MCF 10A (cell line): ENCODE results near the gene SERPINA12. TPM values are rescaled to one million over a fixed set of nuclear protein-coding genes. Genes with fewer than 3 reads are reported as not detected.

ENCODE experiments used
- BruUV-seq: library from RNA; stranded (reverse); fragments of 400-500 nt; replicated peaks from 2 replicates; lab custom pipeline; 2021; lab: Mats Ljungman, UMichigan
- CTCF ChIA-PET: fragments of 300-600 bp; sonication (Branson Sonifier 250); formaldehyde crosslinking; extraction: SDS; loops from one replicate; lab custom pipeline; 2021; ENCODE audit warnings: antibody characterized with exemption, inconsistent platforms; lab: Yijun Ruan, JAX
- POLR2A ChIA-PET: fragments of 300-600, 350-650 bp; sonication (Branson Sonifier 250); formaldehyde crosslinking; extraction: SDS; loops from one replicate; lab custom pipeline; 2020; ENCODE audit warnings: antibody characterized with exemption, inconsistent platforms; lab: Yijun Ruan, JAX
- DNase-seq: peaks from one replicate; pipeline ENCODE4 v3.0.0-alpha.2; 2018; ENCODE audit not compliant: unreplicated experiment
- H3K27ac Mint-ChIP-seq: one replicate; pipeline ENCODE4 v1.8.0; 2022; ENCODE audit warnings: mild to moderate bottlenecking, low read depth, mixed read lengths; ENCODE audit not compliant: unreplicated experiment
- H3K27me3 Mint-ChIP-seq: one replicate; pipeline ENCODE4 v1.8.0; 2022; ENCODE audit warnings: mixed read lengths; ENCODE audit not compliant: insufficient read depth, unreplicated experiment
- H3K36me3 Mint-ChIP-seq: one replicate; pipeline ENCODE4 v1.8.0; 2022; ENCODE audit warnings: mild to moderate bottlenecking, moderate library complexity, mixed read lengths; ENCODE audit not compliant: insufficient read depth, unreplicated experiment
- H3K4me1 Mint-ChIP-seq: one replicate; pipeline ENCODE4 v1.8.0; 2022; ENCODE audit warnings: mixed read lengths; ENCODE audit not compliant: insufficient read depth, unreplicated experiment
- H3K4me3 Mint-ChIP-seq: one replicate; pipeline ENCODE4 v1.8.0; 2022; ENCODE audit warnings: mild to moderate bottlenecking, moderate library complexity, mixed read lengths; ENCODE audit not compliant: unreplicated experiment
- H3K9me3 Mint-ChIP-seq: one replicate; pipeline ENCODE4 v1.8.0; 2022; ENCODE audit warnings: mixed read lengths; ENCODE audit not compliant: unreplicated experiment
- intact Hi-C: fragments of 100-400 bp; cut with micrococcal nuclease; formaldehyde crosslinking; loops from 2 replicates; pipeline ENCODE4 v1.14.1; 2022
- total RNA-seq: library from RNA; stranded (reverse); gene quantifications from 2 replicates; pipeline ENCODE4 v1.2.3, GENCODE V29; 2022
- TF ChIP-seq, protein P1 (sequence below): fragments of 200-600 bp; IDR thresholded peaks from one replicate; pipeline ENCODE4 v1.8.0; 2022; ENCODE audit warnings: antibody characterized with exemption, mild to moderate bottlenecking; ENCODE audit not compliant: unreplicated experiment

SERPINA12 gene
- total RNA-seq, 1 experiment from 2014 or later: not detected

DNA sequence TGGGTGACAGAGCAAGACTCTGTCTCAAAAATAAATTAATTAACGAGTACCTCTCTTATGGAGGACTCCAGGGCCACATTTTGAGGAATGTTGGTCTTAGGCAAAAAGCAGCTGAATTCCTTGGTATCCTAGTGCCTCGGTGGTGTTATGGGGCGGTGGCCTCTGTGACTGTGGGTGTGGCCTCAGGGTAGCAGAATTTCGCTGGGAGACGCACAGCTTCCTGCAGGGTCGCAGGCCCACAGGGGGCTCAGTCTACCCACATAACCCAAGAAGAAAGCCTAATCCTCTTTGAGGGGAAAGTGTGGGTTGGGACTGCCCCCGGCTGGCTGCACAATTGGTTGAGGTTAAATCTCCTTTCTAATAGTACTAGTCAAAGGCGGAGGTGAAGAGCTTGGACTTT is 40.8 kb upstream of the SERPINA12 start:
- no peak for DNase-seq
- Mint-ChIP-seq H3K4me3 (no peak overlapping the region), H3K4me1 (no peaks in the 10 kb centered on the region), H3K27ac (no peak overlapping the region), H3K27me3 (no peaks in the 10 kb centered on the region), H3K36me3 (no peaks in the 10 kb centered on the region), H3K9me3 (peaks cover 9% of the 10 kb centered on the region)
- TF ChIP-seq, protein P1, sequence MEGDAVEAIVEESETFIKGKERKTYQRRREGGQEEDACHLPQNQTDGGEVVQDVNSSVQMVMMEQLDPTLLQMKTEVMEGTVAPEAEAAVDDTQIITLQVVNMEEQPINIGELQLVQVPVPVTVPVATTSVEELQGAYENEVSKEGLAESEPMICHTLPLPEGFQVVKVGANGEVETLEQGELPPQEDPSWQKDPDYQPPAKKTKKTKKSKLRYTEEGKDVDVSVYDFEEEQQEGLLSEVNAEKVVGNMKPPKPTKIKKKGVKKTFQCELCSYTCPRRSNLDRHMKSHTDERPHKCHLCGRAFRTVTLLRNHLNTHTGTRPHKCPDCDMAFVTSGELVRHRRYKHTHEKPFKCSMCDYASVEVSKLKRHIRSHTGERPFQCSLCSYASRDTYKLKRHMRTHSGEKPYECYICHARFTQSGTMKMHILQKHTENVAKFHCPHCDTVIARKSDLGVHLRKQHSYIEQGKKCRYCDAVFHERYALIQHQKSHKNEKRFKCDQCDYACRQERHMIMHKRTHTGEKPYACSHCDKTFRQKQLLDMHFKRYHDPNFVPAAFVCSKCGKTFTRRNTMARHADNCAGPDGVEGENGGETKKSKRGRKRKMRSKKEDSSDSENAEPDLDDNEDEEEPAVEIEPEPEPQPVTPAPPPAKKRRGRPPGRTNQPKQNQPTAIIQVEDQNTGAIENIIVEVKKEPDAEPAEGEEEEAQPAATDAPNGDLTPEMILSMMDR: no peak
- intact Hi-C loops: no loop called here
- BruUV-seq: no TSS peak
- CTCF ChIA-PET: interaction anchor here (0.5 to 4.1 kb wide), 16 partner anchors 9 to 499 kb away, joined by 3 to 37 read pairs (median 6); partner anchors contain the start of gene SERPINA4
- POLR2A ChIA-PET: interaction anchor here (0.7 kb wide), 1 partner anchor 158 kb away, joined by 3 read pairs; no protein-coding TSS in a partner anchor

DNA sequence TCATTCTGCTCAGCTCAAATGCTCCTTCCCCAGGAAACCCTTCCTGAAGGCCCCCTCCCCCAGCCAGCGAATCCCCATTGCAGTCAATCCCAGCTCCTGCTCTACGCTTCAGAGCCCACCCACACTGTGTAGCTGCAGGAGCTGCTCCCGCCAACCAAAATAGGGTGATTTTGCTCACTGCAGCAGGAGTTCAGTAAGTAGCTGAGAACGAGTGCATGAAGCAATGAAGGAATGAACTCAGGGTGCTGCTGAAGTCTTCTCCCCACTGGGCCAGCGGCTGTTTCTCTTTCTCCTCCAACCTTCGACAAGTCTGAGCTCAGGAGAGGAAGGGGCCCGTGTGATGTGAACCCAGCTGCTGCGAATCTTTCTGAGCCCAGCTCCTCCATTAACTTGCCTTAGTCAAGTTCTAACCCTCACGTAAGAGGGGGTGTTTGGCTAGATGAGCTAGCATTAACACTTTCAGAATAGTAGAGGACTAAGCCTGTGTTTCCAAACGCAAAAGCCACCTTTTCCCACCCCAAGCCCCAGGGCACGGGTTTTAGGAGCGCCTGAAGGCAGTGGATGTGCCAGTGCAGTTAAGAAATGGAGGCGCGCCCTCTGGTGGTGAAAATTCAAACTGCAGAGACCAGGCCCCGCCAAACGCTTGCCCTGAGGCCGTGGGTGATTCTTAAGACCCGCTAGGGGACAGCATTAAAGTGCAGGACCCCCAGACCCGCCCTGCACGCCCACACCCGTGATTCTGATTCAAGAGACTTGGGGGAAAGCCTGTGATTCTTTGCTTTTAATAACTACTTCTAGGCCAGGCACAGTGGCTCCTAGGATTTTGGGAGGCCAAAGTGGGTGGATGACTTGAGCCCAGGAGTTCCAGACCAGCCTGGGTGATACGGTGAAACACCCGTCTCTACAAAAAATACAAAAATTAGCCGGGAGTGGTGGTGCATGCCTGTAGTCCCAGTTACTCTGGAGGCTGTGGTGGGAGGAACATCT is 40.0 kb upstream of the SERPINA12 start:
- ChIA-PET CTCF (interaction anchor here (0.6 to 4.1 kb wide), 52 partner anchors 9 to 514 kb away, joined by 3 to 37 read pairs (median 4); partner anchors contain the start of gene SERPINA4), POLR2A (interaction anchor here (1.5 kb wide), 1 partner anchor 50 kb away, joined by 3 read pairs; no protein-coding TSS in a partner anchor)
- Mint-ChIP-seq H3K4me1 (no peaks in the 10 kb centered on the region), H3K27ac (no peak overlapping the region), H3K4me3 (no peak overlapping the region), H3K27me3 (no peaks in the 10 kb centered on the region), H3K36me3 (no peaks in the 10 kb centered on the region), H3K9me3 (peaks cover 2% of the 10 kb centered on the region)
- no TSS peak for BruUV-seq
- peak; percentile 65 for DNase-seq
- TF ChIP-seq, protein P1: peak; percentile 93
- intact Hi-C loops: loop anchor here (1.0 kb wide), 1 partner anchor 132 kb away; no protein-coding TSS in a partner anchor

DNA sequence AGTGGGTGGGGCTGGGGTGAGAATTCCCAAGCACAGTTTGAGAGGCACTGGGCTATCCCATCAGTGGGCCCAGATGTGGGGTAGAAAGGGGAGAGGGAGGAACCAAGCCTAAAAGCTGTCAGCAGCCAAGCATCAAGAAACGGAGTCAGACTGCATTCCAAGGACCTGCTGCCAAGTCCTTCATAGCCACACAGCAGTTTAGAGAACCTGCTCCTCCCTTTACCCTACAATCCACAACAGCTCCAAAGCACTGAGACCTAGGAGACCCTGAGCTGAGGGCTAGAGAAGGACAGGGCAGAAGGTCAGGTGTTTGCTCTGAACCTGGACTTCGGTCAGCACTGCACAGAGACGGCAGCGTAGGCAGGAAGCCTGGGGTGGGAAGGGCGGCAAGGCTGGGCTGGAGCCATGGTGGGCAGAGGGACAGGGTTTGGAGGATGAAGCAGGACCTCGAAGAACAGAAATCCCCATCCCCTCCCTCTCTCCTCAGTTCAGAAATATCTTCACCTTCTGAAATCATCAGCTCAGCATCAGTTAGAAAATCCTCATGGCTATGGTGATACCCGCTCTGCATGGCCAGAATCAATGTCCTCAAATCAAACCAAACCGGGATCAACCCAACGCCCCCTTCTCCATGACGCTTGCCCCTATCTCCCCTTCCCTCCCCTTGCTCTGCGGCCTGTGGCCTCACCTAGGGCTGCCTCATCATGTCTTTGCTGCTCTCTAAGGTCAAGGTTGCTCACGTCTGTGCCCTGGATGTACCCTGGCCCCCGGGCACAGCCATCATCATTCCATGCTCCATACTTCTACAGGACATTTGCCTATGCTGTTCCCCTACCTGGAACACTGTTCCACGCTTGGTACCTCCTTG is 39.1 kb upstream of the SERPINA12 start:
- Mint-ChIP-seq H3K36me3 (no peaks in the 10 kb centered on the region), H3K4me3 (no peak overlapping the region), H3K4me1 (no peaks in the 10 kb centered on the region), H3K9me3 (no peaks in the 10 kb centered on the region), H3K27ac (no peak overlapping the region), H3K27me3 (no peaks in the 10 kb centered on the region)
- no TSS peak for BruUV-seq
- POLR2A ChIA-PET: interaction anchor here (1.5 kb wide), 1 partner anchor 51 kb away, joined by 3 read pairs; no protein-coding TSS in a partner anchor
- no peak for DNase-seq
- TF ChIP-seq, protein P1: no peak
- intact Hi-C loops: no loop called here
- CTCF ChIA-PET: interaction anchor here (0.6 to 4.1 kb wide), 47 partner anchors 9 to 513 kb away, joined by 3 to 37 read pairs (median 4); partner anchors contain the start of gene SERPINA4
